Panc1 (cell line): ENCODE results near the gene PHF14. TPM values are rescaled to one million over a fixed set of nuclear protein-coding genes. Genes with fewer than 3 reads are reported as not detected.

ENCODE experiments used
- ATAC-seq: fragments of 200-7000 bp; cut with Tn5 transposase; 2 replicates; pipeline ENCODE4 v1.9.1; 2020; ENCODE audit warnings: mild to moderate bottlenecking, moderate library complexity
- BruUV-seq: library from RNA; stranded (reverse); fragments of 400-500 nt; replicated peaks from 2 replicates; lab custom pipeline; 2021; lab: Mats Ljungman, UMichigan
- CTCF ChIA-PET: fragments of 300-600 bp; sonication (Branson Sonifier 250); formaldehyde crosslinking; loops from one replicate; lab custom pipeline; 2022; ENCODE audit warnings: antibody characterized with exemption; lab: Charles Lee
- POLR2A ChIA-PET: fragments of 300-600 bp; sonication (Branson Sonifier 250); formaldehyde crosslinking; loops from one replicate; lab custom pipeline; 2022; ENCODE audit warnings: antibody characterized with exemption; lab: Charles Lee
- DNase-seq: peaks from one replicate; pipeline ENCODE4 v3.0.0-alpha.2; 2010; ENCODE audit warnings: low read depth, low spot score
- H3K27ac ChIP-seq: 2 replicates; pipeline ENCODE4 v1.5.1; 2011; ENCODE audit warnings: mild to moderate bottlenecking, low read length, inconsistent platforms
- H3K27me3 ChIP-seq: fragments of 200-500 bp; sonication (Bioruptor generic); 2 replicates; pipeline ENCODE4 v1.6.0; 2014; ENCODE audit warnings: low read length, inconsistent platforms; ENCODE audit not compliant: control insufficient read depth, insufficient read depth
- H3K36me3 ChIP-seq: fragments of 200-500 bp; sonication (Bioruptor generic); 2 replicates; pipeline ENCODE4 v1.5.1; 2014; ENCODE audit warnings: inconsistent platforms, mild to moderate bottlenecking, low read length, moderate library complexity; ENCODE audit not compliant: control insufficient read depth, insufficient read depth
- H3K4me1 ChIP-seq: 2 replicates; pipeline ENCODE4 v1.5.1; 2011; ENCODE audit warnings: inconsistent platforms, mild to moderate bottlenecking, low read length, moderate library complexity; ENCODE audit not compliant: control insufficient read depth, insufficient read depth
- H3K4me3 ChIP-seq, 2 experiments: 2 replicates each; pipeline ENCODE4 v1.5.1; 2011 to 2012; ENCODE audit warnings: low read depth in 2 of 2, low read length in 2 of 2, mild to moderate bottlenecking in 2 of 2, inconsistent platforms in 1 of 2, moderate library complexity in 1 of 2
- H3K9me3 ChIP-seq: fragments of 200-500 bp; sonication (Bioruptor generic); 2 replicates; pipeline ENCODE4 v1.5.1; 2014; ENCODE audit warnings: low read depth, mild to moderate bottlenecking, inconsistent platforms, low read length, moderate library complexity; ENCODE audit not compliant: control insufficient read depth, insufficient read depth
- SIN3A ChIP-seq: IDR thresholded peaks from 2 replicates; pipeline ENCODE4 v1.6.1; 2012; ENCODE audit warnings: low read depth, mild to moderate bottlenecking, low read length, moderate library complexity, borderline replicate concordance; ENCODE audit not compliant: insufficient read depth
- in situ Hi-C: cut with HindIII; loops from 2 replicates; pipeline ENCODE4 v1.10.0; 2016; ENCODE audit warnings: low sequenced_read_pairs, low pct_unique_long_range_greater_than_20kb
- intact Hi-C: fragments of 100-400 bp; cut with micrococcal nuclease; formaldehyde crosslinking; loops from one replicate; pipeline ENCODE4 v1.10.0; 2022; ENCODE audit not compliant: unreplicated experiment
- total RNA-seq: library from RNA; stranded (reverse); gene quantifications from one replicate; pipeline ENCODE4 v1.2.1, GENCODE V29; 2021; ENCODE audit not compliant: unreplicated experiment
- TF ChIP-seq, protein P1 (sequence below), 2 experiments: IDR thresholded peaks; 2 replicates each; pipeline ENCODE4 v1.6.1; 2011 to 2012; ENCODE audit warnings: low read depth in 2 of 2, control low read depth in 1 of 2, low read length in 1 of 2, mild to moderate bottlenecking in 1 of 2, moderate library complexity in 1 of 2; ENCODE audit not compliant: insufficient read depth in 1 of 2
- TF ChIP-seq, protein P2 (sequence below): fragments of 450-650 bp; IDR thresholded peaks from 2 replicates; pipeline ENCODE4 v1.5.1; 2017; ENCODE audit warnings: mild to moderate bottlenecking

The PHF14 gene
- total RNA-seq, 1 experiment from 2014 or later = 85.6 TPM

DNA sequence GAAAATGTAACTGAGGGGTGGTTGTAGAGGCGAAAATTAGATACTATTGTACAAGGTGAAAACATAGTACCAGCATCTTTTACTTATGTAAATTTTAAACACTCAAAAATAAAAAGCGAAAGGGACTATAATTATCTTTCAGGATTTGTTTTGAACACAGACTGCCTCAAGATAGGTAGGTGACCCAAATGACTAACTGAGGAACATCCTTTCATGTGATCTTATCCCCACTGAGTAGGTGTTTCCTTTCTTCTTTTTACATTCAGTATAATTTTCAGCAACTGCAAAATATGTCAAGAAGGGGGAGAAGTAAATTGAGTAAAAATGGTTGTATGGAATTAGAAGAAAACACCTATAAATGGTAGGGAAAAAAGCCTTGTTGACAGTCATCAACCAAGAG, 236.7 kb downstream of the PHF14 start:
- ATAC-seq (no peak), DNase-seq (no peak)
- TF ChIP-seq, protein P1, sequence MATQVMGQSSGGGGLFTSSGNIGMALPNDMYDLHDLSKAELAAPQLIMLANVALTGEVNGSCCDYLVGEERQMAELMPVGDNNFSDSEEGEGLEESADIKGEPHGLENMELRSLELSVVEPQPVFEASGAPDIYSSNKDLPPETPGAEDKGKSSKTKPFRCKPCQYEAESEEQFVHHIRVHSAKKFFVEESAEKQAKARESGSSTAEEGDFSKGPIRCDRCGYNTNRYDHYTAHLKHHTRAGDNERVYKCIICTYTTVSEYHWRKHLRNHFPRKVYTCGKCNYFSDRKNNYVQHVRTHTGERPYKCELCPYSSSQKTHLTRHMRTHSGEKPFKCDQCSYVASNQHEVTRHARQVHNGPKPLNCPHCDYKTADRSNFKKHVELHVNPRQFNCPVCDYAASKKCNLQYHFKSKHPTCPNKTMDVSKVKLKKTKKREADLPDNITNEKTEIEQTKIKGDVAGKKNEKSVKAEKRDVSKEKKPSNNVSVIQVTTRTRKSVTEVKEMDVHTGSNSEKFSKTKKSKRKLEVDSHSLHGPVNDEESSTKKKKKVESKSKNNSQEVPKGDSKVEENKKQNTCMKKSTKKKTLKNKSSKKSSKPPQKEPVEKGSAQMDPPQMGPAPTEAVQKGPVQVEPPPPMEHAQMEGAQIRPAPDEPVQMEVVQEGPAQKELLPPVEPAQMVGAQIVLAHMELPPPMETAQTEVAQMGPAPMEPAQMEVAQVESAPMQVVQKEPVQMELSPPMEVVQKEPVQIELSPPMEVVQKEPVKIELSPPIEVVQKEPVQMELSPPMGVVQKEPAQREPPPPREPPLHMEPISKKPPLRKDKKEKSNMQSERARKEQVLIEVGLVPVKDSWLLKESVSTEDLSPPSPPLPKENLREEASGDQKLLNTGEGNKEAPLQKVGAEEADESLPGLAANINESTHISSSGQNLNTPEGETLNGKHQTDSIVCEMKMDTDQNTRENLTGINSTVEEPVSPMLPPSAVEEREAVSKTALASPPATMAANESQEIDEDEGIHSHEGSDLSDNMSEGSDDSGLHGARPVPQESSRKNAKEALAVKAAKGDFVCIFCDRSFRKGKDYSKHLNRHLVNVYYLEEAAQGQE (IDR thresholded peaks at IDR 0.05; ENCODE audit: insufficient read depth in 1 of 2, low read depth in 2 of 2, low read length in 1 of 2) = no peak
- TF ChIP-seq, protein P2, sequence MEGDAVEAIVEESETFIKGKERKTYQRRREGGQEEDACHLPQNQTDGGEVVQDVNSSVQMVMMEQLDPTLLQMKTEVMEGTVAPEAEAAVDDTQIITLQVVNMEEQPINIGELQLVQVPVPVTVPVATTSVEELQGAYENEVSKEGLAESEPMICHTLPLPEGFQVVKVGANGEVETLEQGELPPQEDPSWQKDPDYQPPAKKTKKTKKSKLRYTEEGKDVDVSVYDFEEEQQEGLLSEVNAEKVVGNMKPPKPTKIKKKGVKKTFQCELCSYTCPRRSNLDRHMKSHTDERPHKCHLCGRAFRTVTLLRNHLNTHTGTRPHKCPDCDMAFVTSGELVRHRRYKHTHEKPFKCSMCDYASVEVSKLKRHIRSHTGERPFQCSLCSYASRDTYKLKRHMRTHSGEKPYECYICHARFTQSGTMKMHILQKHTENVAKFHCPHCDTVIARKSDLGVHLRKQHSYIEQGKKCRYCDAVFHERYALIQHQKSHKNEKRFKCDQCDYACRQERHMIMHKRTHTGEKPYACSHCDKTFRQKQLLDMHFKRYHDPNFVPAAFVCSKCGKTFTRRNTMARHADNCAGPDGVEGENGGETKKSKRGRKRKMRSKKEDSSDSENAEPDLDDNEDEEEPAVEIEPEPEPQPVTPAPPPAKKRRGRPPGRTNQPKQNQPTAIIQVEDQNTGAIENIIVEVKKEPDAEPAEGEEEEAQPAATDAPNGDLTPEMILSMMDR = no peak
- H3K27me3 ChIP-seq = no peaks in the 10 kb centered on the region; the same call in 1 of the 2 replicates
- no peaks in the 10 kb centered on the region for H3K36me3 ChIP-seq
- in situ Hi-C loops (no loop called here), intact Hi-C loops (loop anchor here (5.0 kb wide), 1 partner anchor 132 kb away; no protein-coding TSS in a partner anchor)
- H3K27ac ChIP-seq = no peak overlapping the region
- BruUV-seq = no TSS peak
- no peak overlapping the region for H3K4me3 ChIP-seq
- no peaks in the 10 kb centered on the region for H3K4me1 ChIP-seq
- H3K9me3 ChIP-seq = no peaks in the 10 kb centered on the region
- POLR2A ChIA-PET = no interaction called here
- CTCF ChIA-PET = no interaction called here

DNA sequence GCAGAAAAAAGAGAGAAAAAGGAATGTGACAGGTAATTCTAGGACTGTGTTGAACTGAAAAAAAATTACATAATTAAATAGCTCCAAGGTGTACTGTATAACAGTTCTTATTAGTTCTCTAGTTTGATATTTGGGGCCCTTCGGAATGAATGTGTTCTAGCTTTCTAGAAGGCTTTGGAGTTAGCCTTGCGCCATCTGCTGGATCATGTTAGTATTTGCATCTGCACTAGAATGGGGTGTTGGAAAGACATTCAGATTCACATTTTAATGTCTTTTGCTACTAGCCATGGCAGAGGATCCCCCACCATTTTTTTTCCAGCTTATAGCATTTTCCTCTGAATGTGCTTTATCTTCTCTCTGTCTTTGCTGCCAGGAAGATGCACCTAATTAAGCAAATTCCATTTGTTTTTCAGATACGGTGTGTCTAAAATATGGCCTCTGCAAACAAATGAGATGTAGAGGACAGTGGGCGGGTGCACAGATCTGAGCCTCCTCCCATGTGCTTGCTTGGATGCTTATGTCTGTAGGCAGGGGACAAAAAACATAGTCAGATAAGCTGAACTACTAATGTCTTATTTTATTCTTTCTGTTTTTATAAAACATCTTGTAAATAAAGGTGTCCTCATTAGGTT, 238.5 kb downstream of the PHF14 start:
- H3K27ac ChIP-seq = no peak overlapping the region
- H3K9me3 ChIP-seq = no peaks in the 10 kb centered on the region
- DNase-seq (peak; percentile 39), ATAC-seq (peak; percentile 91)
- H3K4me3 ChIP-seq = no peak overlapping the region
- intact Hi-C loops = loop anchor here (5.0 kb wide), 1 partner anchor 130 kb away; no protein-coding TSS in a partner anchor
- in situ Hi-C loops = no loop called here
- CTCF ChIA-PET = interaction anchor here (1.8 kb wide), 1 partner anchor 11 kb away, joined by 7 read pairs; no protein-coding TSS in a partner anchor
- no peak for TF ChIP-seq SIN3A
- TF ChIP-seq, protein P2 = peak; percentile 89
- TF ChIP-seq, protein P1 (IDR thresholded peaks at IDR 0.05; ENCODE audit: insufficient read depth in 1 of 2, low read depth in 2 of 2, low read length in 1 of 2) = no peak
- BruUV-seq = no TSS peak
- H3K27me3 ChIP-seq = no peaks in the 10 kb centered on the region; the same call in 1 of the 2 replicates
- no peaks in the 10 kb centered on the region for H3K4me1 ChIP-seq
- H3K36me3 ChIP-seq = no peaks in the 10 kb centered on the region
- POLR2A ChIA-PET = no interaction called here
